ENCODE data around the gene KIRREL3. TPM values are rescaled to one million over a fixed set of nuclear protein-coding genes. Genes with fewer than 3 reads are reported as not detected.

The KIRREL3 gene
- total and polyA plus RNA-seq, 9 of the 15 experiments (the other 6 are each of a cell fraction or from before 2014, with no cell fraction given) = 0.04 to 0.10 TPM; not detected in 7

GRCh38 chr11:126409620-126409985 is 591.0 kb downstream of the KIRREL3 start:
- ChIA-PET POLR2A (no interaction called here), CTCF (ENCODE audit: low intra/inter-chr PET ratio) (no interaction called here)
- TF ChIP-seq TCFL5 (CRISPR knock-in tag; conservative IDR thresholded peaks at IDR 0.05) (no peak), MEF2A (IDR thresholded peaks at IDR 0.05; ENCODE audit: control insufficient read depth, low read depth, low read length) (no peak), ZNF146 (CRISPR knock-in tag; IDR thresholded peaks at IDR 0.05; ENCODE audit: unreplicated experiment) (no peak), GATAD2A (IDR thresholded peaks at IDR 0.05) (no peak), HES1 (IDR thresholded peaks at IDR 0.05; ENCODE audit: low read depth) (no peak), ZEB2 (IDR thresholded peaks at IDR 0.05) (no peak), PML (IDR thresholded peaks at IDR 0.05; ENCODE audit: low read length) (no peak), CHD4 (IDR thresholded peaks at IDR 0.05; ENCODE audit: insufficient read depth, insufficient replicate concordance, low read depth, low read length, poor library complexity, severe bottlenecking) (no peak), CHD1 (IDR thresholded peaks at IDR 0.05; ENCODE audit: low read length) (no peak)
- peaks cover 5% of the 10 kb centered on the region; the same call in 2 of the 3 replicates for H3K36me3 ChIP-seq (ENCODE audit: control insufficient read depth, insufficient read depth, low read length)
- in situ Hi-C loops (cut with MboI) = loop anchor here (25.0 kb wide), 1 partner anchor 97 kb away; the partner anchor contains the start of gene DCPS
- H3K9me1 ChIP-seq (ENCODE audit: control insufficient read depth, insufficient read depth, low read length) = peaks cover 2% of the 10 kb centered on the region
- no peak overlapping the region for H3K4me2 ChIP-seq (ENCODE audit: insufficient read depth, low read length)
- no peak overlapping the region for H3K4me3 ChIP-seq
- H3K79me2 ChIP-seq (ENCODE audit: control insufficient read depth, insufficient read depth, low read length) = no peaks in the 10 kb centered on the region
- WGBS (ENCODE audit: insufficient coverage, low coverage, missing lambda C conversion rate) = 63% methylated on average over 3 of the region's 3 CpGs
- H3K9ac ChIP-seq (ENCODE audit: insufficient read depth in 1 of 2, low read depth in 2 of 2, low read length in 2 of 2) = no peak overlapping the region
- intact Hi-C loops (cut with micrococcal nuclease) = no loop called here
- ATAC-seq = no peak
- H3K4me1 ChIP-seq (replicated peaks in 1 of 2; ENCODE audit: control insufficient read depth in 2 of 2, insufficient read depth in 2 of 2, low read length in 2 of 2) = no peaks in the 10 kb centered on the region
- no peaks in the 10 kb centered on the region for H3K9me3 ChIP-seq (replicated peaks; ENCODE audit: control insufficient read depth, insufficient read depth, low read depth, low read length)
- no peaks in the 10 kb centered on the region for H3K27me3 ChIP-seq (ENCODE audit: control insufficient read depth in 2 of 2, insufficient read depth in 2 of 2, low read length in 2 of 2)
- peaks cover 21% of the 10 kb centered on the region for H4K20me1 ChIP-seq (replicated peaks; ENCODE audit: control insufficient read depth, insufficient read depth, low read length)
- no peak for FAIRE-seq
- no peak overlapping the region for H3K27ac ChIP-seq (ENCODE audit: extremely low read depth, low read depth, low read length)
- H2AFZ ChIP-seq (ENCODE audit: low read depth, low read length) = no peak overlapping the region
- no TSS peak for BruUV-seq (replicated peaks)
- DNase-seq (ENCODE audit: extremely low read depth in 1 of 4, low spot score in 3 of 4) = no peak

All from K562 (cell line).